DMS79 treated with DMSO at 0.1 percent for 48 hours (cell line): ENCODE measurements around the gene FGL2.
"Not testable (repeated sequence)": the region's sequence is repeated elsewhere in the genome, so short reads cannot be mapped to it uniquely, and the experiment has no call there.

Source experiments
- DNase-seq: peaks from one replicate; lab custom pipeline; 2025; lab: John Stamatoyannopoulos, UW

Gene FGL2, protein sequence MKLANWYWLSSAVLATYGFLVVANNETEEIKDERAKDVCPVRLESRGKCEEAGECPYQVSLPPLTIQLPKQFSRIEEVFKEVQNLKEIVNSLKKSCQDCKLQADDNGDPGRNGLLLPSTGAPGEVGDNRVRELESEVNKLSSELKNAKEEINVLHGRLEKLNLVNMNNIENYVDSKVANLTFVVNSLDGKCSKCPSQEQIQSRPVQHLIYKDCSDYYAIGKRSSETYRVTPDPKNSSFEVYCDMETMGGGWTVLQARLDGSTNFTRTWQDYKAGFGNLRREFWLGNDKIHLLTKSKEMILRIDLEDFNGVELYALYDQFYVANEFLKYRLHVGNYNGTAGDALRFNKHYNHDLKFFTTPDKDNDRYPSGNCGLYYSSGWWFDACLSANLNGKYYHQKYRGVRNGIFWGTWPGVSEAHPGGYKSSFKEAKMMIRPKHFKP

DNA sequence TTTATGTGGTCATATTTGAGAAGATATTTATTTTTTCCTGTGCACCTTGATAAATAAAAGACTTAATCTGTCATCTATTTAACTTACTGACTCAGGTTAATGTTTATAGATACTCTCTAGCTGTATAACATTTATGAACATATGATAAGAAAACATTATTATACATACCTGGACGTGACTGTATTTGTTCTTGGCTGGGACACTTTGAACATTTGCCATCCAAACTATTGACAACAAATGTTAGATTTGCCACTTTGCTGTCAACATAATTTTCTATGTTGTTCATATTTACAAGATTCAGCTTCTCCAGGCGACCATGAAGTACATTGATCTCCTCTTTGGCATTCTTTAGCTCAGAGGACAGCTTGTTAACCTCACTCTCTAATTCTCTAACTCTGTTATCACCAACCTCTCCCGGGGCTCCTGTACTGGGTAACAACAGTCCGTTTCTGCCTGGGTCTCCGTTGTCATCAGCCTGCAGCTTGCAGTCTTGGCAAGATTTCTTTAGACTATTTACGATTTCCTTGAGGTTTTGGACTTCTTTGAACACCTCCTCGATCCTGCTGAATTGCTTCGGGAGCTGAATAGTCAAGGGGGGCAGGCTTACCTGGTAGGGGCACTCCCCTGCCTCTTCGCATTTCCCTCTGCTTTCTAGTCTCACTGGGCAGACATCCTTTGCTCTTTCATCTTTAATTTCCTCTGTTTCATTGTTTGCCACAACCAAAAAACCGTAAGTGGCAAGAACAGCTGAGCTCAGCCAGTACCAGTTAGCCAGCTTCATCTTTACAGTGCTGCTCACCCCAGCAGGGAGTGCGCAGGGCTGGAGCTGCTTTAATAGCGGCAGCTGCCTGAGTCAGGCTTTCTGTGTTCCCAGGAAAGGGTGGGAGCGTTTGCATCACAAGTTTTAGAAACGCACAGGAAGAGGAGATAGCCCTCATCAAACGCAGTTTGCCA lies at the start of gene FGL2:
TSS of gene FGL2 (minus strand) at position 807 of the 954 bp plus-strand sequence. CDS start at position 781, 26 bp downstream.
- DNase-seq: peak; percentile 65

DNA sequence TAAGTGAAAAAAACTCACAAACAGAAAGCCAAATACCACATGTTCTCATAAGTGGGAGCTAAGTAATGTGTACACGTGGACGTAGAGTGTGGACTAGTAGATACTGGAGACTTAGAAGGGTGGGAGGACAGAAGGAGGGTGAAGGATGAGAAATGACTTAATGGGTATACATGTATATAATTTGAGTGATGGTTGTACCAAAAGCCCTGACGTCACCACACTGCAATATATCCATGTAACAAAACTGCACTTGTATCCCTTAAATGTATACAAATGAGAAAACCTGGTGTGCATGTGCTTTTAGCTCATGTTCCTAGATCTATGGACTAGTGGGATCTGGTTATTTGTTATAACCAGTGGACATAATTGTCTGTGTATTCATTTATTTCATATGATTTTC lies 48.5 kb upstream of the FGL2 start:
- DNase-seq: no peak

DNA sequence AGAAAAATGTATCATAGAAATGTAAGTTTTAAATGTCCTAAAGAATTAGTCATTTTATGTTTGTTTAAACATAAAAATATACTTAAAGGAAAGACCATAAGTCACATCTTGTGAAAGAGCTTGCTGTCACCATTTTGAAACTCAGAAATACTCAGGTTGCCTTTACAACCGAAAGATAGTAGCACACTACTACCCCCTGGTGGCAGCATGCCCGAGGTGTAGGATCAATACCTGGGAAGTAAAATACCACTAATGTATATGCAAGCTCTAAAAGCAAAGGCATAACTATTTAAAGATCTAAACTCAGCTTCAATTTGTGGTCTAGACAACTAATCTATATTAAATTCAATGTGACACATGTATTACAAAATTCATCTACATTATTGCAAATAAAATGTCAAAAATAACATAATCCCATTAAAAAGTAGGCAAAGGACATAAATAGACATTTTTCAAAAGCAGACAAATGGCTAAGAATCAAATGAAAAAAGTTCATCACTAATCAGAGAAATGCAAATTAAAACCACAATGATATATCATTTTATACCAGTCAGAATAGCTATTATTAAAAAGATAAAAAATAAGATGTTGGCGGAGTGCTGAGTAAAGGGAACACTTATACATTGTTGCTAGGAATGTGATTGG lies 47.7 kb upstream of the FGL2 start:
- DNase-seq: peak; percentile 31

DNA sequence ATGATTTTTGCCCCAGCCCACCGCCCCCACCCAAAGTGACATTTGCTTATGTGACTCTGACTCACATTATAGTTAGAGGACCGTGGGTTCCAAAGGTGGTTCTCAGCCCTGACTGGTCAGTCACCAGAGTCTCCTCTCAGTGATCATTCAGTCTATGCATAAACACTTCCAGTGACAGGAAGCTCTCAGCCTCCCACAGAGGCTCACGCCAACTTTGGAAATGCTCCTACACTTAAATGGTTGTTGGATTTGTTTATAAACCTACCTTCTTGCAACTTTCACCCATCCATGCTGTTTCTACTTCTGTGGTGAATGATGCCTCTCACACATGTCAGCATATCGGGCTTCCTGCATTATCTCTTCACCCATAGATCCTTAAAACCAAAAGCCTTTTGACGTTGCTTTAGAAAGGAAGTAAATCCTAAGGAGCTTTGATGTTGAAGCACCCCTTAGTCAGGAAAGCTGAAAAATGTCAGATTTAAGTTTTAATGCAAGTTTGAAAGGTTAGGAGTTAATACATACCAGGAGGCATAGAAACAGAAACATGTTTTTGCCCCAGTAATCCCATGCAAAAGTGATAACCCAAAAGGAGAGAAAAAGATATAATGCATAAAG lies 46.5 kb upstream of the FGL2 start:
- no peak for DNase-seq

DNA sequence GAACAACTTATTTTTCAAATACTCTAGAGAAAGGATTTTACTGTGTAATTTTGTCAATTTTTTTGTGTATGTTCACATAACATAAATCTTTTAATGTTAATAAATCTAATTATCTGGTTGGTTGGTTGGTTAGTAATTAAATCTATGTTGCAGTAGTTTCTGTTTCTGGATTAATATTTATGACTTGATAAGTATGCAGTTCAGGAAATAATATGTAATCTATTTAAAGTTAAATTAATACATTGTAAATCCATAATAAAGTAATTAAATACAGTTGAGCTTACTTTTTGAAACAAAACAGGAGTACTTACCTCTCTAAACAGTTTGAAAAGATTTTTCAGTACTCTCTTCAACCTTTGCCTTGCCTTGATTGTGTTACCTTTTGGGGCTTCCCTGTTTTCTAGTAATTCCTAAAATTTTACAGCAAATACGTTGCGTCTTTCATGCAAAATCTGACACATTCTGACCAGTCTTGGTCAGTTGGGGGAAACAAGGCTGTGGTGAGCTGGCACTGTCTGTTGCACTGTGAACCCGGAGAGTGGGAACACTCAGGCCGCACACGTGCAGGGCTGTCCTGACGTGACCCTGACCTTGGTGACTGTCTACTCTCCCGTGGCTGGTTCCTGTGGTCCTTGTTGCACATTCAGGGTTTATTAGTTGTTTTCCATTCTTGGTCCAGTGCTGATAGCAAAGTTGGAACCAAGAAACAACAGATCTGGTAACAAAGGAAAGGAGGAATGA lies 45.6 kb upstream of the FGL2 start:
- DNase-seq: no peak

DNA sequence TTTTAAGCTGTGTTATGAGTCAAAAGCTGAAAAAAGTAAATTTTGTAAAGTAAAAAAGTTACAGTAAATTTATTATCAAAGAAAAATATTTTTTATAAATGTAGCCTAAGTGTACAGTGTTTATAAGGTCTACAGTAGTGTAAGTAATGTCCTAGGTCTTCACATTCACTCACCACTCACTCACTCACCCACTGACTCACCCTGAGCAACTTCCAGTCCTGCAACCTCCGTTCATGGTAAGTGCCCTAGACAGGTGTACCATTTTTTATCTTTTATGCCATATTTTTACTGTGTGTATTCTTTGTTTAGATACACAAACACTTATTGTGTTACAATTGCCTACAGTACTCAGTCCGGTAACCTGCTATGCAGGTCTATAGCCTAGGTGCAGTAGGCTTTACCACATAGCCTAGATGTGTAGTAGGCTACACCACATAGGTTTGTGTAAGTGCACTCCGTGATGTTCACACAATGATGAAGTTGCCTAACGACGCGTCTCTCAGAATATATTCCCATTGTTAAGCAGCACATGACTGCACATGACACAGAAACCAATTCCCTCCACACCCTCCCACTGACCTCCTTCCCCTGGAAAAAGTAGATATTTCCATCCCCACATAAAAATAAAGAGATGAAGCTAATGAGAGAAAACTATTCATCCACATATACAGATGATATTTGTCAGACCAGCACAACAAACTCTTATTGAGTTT lies 44.8 kb upstream of the FGL2 start:
- DNase-seq: no peak

DNA sequence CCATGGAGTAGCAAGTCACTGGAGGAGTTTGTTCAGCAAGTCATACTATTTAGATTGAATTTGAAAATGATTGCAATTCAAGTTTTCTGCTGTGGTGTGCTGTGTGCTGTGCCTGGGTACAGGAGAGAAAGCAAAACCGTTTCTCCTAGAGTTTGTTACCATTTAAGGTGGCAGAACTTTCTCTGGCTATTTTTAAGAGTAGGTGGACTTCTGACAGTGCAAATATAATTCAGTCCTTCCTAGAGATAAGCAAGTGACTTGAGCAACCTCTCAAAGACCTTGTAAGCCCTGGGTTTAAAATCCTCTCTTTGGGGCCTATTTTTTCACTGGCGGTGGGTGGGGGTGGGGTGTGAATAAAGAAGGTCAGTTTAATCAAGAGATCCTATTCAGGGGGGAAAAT lies 42.9 kb upstream of the FGL2 start:
- no peak for DNase-seq

DNA sequence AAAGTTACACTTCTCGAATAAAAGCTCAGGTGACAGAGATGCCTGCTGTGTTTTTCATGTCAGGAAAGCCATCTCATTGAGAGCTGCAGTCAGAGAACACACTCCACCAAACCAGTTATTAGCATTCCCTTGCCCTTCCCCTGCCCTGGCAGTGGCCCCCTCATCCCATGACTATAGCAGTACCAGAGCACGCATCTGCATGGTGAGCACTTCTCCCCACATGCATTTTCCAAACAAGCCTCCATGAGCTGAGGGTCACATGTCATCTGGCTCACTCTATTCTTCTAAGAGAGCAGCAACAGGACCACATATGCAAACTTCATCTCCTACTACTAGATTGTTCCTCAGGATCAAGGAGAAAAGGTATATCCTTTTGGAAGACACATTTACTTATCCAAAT lies 42.4 kb upstream of the FGL2 start:
- no peak for DNase-seq

DNA sequence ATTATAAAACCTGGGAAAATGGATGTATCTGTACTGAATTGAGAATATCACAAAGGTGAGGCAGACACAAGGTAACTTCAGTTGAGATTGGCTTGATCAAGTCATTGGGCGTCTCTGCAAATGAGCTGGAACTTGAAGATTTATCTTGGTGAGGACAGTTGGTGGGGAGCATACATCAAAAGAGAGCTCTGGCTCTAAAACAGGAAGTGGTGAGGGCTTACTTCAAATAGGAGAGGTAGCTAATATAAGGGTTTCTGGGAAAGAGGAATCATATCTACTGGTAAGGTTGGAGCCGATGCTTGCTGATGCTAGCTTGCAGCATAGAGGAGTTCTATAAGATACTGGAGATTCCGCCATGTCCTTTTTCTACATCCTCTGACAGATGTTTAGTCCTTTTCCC lies 39.9 kb upstream of the FGL2 start:
- no peak for DNase-seq

DNA sequence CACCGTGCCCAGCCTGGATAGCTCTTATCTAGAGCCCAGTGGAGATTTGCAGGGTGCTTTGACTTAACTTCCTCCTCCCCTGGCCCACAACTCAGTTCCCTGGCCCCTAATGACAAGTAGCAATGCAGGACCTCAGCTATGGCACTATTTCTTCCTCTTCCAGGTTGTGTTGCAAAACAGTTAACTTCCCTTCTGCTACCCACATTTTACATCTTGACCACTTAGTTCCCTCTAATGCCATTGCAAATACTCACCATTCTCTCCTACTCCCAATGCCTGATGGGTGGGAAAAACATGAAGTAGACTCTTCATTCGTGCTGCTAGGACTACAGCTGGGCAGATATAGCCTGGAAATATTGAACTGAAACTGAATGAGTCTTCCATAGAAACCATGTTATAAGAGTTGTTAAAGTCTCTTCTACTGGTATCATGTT lies 39.1 kb upstream of the FGL2 start:
- no peak for DNase-seq

DNA sequence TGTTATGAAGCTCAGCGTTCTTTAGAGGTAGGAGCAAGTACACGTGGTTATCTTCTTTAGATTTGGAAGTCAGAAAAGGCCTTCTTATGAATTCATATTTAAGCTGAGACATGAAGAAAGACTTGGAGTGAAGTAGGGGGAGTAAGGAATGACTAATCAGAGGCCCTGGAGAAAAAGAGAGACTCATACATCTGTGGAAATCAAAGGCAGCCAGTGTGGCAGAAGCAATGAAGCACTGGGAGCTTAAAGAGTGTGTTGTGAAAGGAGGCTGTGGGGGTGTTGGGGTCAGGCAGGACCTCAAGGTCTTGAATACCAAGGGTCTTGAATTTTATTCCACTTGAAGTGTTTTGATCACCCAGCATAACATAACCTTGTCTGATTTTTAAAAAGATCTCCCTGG lies 35.7 kb upstream of the FGL2 start:
- no peak for DNase-seq

DNA sequence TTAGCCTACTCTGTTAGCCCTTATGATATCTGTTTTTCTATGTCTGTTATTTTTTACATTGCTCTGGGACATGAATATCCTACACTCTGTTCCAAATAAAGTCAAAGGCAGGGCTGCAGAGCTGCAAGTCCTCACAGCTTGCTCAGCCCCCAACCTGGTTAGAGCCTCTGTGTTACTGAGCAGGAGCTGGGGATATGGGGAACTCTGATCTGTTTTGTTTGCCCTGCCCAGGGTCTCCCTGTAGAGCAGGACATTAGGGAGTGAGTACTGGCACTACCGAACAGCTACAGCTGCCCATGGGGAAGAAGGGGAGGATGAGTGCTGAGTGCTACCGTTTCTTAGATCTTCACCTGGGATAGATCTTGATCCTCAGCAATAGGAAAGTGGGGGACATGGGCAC lies 32.8 kb upstream of the FGL2 start:
- DNase-seq: no peak

DNA sequence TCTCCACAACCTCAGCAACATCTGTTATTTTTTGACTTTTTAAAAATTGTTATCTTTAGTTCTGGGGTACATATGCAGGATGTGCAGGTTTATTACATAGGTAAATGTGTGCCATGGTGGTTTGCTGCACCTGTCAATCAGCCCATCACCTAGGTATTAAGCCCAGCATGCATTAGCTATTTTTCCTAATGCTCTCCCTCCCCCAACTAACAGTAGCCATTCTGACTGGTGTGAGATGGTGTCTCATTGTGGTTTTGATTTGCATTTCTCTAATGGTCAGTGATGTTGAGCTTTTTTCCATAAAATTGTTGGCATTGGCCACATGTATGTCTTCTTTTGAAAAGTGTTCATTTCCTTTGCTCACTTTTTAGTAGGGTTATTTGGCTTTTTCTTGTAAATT lies 29.2 kb upstream of the FGL2 start:
- DNase-seq: not testable (repeated sequence)

DNA sequence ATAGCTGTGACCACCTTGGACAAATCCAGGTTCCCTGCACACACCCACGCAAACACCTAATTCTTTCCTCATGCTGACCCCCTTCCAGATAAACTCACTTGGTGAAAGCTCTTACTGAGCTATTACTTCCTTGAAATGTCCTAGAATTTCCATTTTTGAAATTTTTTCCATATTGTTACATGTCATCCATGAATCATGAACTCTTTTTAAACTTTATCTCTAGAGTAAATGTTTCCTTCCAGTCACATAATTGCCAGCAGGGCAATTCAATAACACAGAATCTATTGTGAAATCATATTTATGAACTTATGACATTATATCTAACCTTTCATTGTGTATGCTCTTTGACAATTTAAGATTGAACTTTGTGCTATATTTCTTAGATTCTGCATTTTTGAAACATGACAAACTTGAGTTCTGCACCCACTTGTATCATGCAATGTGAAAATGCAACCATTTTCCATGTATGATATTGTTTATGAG lies 26.8 kb upstream of the FGL2 start:
- no peak for DNase-seq

DNA sequence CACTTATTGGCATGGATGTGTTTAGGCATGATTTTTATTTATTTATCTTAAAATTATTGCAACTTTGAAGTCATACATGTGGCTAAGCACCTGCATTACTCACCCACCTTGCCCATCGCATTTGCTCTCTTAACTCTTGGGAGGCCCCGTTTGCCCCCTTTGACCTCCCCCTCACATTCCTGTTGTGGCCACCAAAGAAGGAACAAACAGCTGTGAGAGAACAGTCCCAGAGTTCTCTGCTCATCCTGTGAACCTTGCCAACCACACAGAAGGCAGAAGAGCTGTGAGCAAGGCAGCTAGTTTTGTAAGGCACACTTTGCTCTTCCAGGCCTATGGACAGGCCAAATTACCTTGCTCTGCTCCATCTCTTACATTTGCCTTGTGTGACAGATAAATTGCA lies 23.6 kb upstream of the FGL2 start:
- no peak for DNase-seq

DNA sequence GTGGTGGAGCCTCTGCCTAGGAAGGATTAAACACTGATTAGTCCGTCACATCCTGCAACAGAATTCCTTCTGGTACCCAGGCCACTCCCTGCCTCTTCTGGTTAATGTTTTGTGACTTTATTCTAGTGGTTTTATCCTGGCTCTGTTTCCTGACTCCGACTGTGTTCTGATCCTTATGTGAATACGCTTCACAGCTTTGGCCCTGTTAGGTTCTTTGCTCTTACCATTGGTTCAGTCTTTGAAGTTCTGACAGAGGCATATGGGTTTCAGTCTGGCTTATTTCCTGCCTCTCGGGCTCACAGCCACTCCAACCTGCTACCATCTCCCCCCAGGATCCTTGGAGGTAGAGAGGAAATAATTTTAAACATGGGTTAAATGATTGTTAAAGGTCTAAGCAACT lies 23.2 kb upstream of the FGL2 start:
- DNase-seq: peak; percentile 42

DNA sequence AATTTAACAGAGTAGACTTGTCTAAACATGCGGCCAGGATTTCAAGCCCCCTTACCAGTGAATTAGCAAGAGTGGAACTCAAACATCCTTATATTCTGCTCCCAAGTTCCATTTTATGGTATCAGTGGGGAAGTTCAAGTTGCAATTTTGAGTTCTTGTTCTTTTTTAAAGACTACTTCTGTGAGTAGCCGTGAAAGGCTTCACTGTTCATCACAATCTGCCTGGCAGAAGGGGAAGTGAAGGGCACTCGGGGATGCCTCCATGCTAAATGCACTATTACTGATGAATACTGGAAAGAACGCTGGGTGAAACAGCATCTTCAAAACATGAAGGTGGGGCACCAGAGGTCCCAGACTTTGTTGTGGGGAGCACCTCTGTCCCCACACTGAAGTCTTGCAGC lies 22.4 kb upstream of the FGL2 start:
- DNase-seq: peak; percentile 80

DNA sequence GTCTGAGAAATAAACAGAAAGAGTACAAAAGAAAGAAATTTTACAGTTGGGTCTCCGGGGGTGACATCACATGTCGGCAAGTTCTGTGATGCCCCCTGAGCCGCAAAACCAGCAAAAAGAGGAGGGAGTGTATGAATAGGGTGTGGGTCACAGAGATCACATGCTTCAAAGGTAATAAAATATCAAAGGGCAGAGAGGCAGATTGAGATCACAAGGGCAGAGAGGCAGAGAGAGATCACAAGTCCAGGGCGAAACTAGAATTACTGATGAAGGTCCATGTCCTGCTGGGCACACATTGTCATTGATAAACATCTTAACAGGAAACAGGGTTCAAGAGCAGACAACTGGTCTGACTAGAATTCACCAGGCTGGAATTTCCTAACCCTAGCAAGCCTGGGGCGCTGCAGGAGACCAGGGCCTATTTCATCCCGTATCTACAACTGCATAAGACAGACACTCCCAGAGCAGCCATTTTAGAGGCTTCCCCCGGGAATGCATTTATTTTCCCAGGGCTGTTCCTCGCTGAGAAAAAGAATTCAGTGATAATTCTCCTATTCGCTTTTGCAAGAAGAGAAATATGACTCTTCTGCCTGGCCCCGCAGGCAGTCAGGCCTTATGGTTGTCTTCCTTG lies 20.2 kb upstream of the FGL2 start:
- DNase-seq: not testable (repeated sequence)

DNA sequence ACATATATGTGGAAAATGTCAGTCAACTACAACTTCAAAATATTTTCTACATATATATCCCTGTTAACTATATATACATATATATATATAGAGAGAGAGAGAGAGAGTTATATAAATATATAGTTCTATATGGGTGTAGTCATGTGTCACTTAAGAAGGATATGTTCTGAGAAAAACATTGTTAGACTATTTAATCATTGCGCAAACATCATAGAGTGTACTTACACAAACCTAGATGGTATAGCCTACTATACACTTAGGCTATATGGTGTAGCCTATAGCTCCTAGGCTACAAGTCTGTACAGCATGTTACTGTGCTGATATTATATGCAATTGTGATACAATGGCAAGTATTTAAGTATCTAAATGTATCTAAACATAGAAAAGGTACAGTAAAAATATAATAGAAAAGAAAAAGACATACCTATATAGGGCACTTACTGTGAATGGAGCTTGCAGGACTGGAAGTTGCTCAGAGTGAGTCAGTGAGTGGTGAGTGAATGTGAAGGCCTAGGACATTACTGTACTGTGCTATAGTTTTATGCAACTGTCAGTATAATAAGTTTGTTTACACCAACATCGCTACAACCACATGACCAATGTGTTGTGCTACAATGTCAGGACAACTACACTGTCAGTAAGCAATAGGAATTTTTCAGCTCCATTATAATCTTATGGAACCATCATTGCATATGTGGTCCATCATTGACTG lies 18.0 kb upstream of the FGL2 start:
- no peak for DNase-seq
